DMS53 treated with DMSO at 0.1 percent for 48 hours (cell line): ENCODE data around the gene SNAI3.

Experiments
- DNase-seq: peaks from one replicate; lab custom pipeline; 2025; ENCODE audit not compliant: unreplicated experiment; lab: John Stamatoyannopoulos, UW

The SNAI3 gene

GRCh38 chr16:88691924-88692560 is 5.7 kb upstream of the SNAI3 start:
- DNase-seq = no peak

- DNase-seq = no peak
These were observed 5.0 kb upstream of the SNAI3 start for GRCh38 chr16:88691129-88691813.

GRCh38 chr16:88690341-88691128 is 4.2 kb upstream of the SNAI3 start:
- DNase-seq = no peak

GRCh38 chr16:88688013-88688778 is 1.9 kb upstream of the SNAI3 start:
- DNase-seq = peak; percentile 58

GRCh38 chr16:88687676-88688012 is 1.3 kb upstream of the SNAI3 start:
- no peak for DNase-seq

GRCh38 chr16:88687254-88687576 is 908 bp upstream of the SNAI3 start:
- DNase-seq = no peak

- peak; percentile 37 for DNase-seq
These were observed 257 bp downstream of the SNAI3 start for GRCh38 chr16:88686062-88686438.

- DNase-seq = no peak
These were observed 898 bp downstream of the SNAI3 start for GRCh38 chr16:88685156-88686061.

GRCh38 chr16:88684569-88685155 is 1.6 kb downstream of the SNAI3 start:
- DNase-seq = no peak

GRCh38 chr16:88681709-88682451 is 4.4 kb downstream of the SNAI3 start:
- no peak for DNase-seq

- peak; percentile 41 for DNase-seq
These were observed 5.1 kb downstream of the SNAI3 start for GRCh38 chr16:88681084-88681680.

- no peak for DNase-seq
These were observed 5.7 kb downstream of the SNAI3 start for GRCh38 chr16:88680554-88681083.

GRCh38 chr16:88678224-88678979 is 7.9 kb downstream of the SNAI3 start:
- no peak for DNase-seq

- no peak for DNase-seq
These were observed 8.6 kb downstream of the SNAI3 start for GRCh38 chr16:88677721-88678120.

- no peak for DNase-seq
These were observed 9.6 kb downstream of the SNAI3 start for GRCh38 chr16:88676502-88677242.

- DNase-seq = no peak
These were observed 12.5 kb downstream of the SNAI3 start for GRCh38 chr16:88673716-88674379.

GRCh38 chr16:88672776-88673175 is 13.5 kb downstream of the SNAI3 start:
- peak; percentile 7 for DNase-seq
